ENCODE results near the gene HTRA3. TPM values are rescaled to one million over a fixed set of nuclear protein-coding genes. Genes with fewer than 3 reads are reported as not detected.

HTRA3 gene
- total RNA-seq, 4 donors from 2014 or later = 1.8 to 13.0 (median 6.6) TPM

- Histone ChIP-seq H3K36me3 (peaks cover 0 to 13% (median 0%) of the 10 kb centered on the region in 3 donors), H3K27ac (no peak overlapping the region), H3K9me3 (no peaks in the 10 kb centered on the region), H3K4me3 (no peak overlapping the region), H3K27me3 (no peaks in the 10 kb centered on the region), H3K4me1 (no peaks in the 10 kb centered on the region)
- intact Hi-C loops (cut with DNase I) = no loop called here
- WGBS, 2 donors = 81 to 93% methylated on average over 7 to 13 of the region's 19 CpGs
- TF ChIP-seq POLR2A (IDR thresholded peaks at IDR 0.05) (no peak), CTCF (IDR thresholded peaks at IDR 0.05) (no peak)
- no peak for DNase-seq
These were observed 22.3 kb downstream of the HTRA3 start for GRCh38 chr4:8291701-8292477.

GRCh38 chr4:8292478-8293107 lies 23.0 kb downstream of the HTRA3 start:
- TF ChIP-seq POLR2A (IDR thresholded peaks at IDR 0.05) (no peak), CTCF (IDR thresholded peaks at IDR 0.05) (no peak)
- Histone ChIP-seq H3K36me3 (peaks cover 0 to 13% (median 0%) of the 10 kb centered on the region in 3 donors), H3K4me1 (no peaks in the 10 kb centered on the region), H3K27me3 (no peaks in the 10 kb centered on the region), H3K4me3 (no peak overlapping the region), H3K27ac (no peak overlapping the region), H3K9me3 (no peaks in the 10 kb centered on the region)
- WGBS, 2 donors = 44 to 61% methylated on average over 1 to 2 of the region's 8 CpGs
- no peak for DNase-seq
- intact Hi-C loops (cut with DNase I) = no loop called here

- Histone ChIP-seq H3K4me1 (no peaks in the 10 kb centered on the region), H3K9me3 (no peaks in the 10 kb centered on the region), H3K4me3 (no peak overlapping the region), H3K36me3 (peaks cover 0 to 13% (median 0%) of the 10 kb centered on the region in 3 donors), H3K27me3 (no peaks in the 10 kb centered on the region), H3K27ac (no peak overlapping the region)
- TF ChIP-seq CTCF (IDR thresholded peaks at IDR 0.05) = no peak
- 44 to 74% methylated on average over 1 to 7 of the region's 11 CpGs for WGBS, 2 donors
- DNase-seq = no peak
- intact Hi-C loops (cut with DNase I) = no loop called here
These were observed 23.8 kb downstream of the HTRA3 start for GRCh38 chr4:8293131-8293975.

- Histone ChIP-seq H3K27me3 (no peaks in the 10 kb centered on the region), H3K4me3 (no peak overlapping the region), H3K27ac (no peak overlapping the region), H3K9me3 (no peaks in the 10 kb centered on the region), H3K4me1 (no peaks in the 10 kb centered on the region), H3K36me3 (peaks cover 0 to 13% (median 0%) of the 10 kb centered on the region in 3 donors)
- TF ChIP-seq POLR2A (IDR thresholded peaks at IDR 0.05) (no peak), CTCF (IDR thresholded peaks at IDR 0.05) (no peak)
- DNase-seq = no peak
- WGBS, 2 donors = 88 to 91% methylated on average over 7 to 8 of the region's 9 CpGs
- intact Hi-C loops (cut with DNase I) = no loop called here
These were observed 24.5 kb downstream of the HTRA3 start for GRCh38 chr4:8294036-8294435.

Measured in esophagus squamous epithelium (tissue), 5 donors.